Measurements from ENCODE around the gene KIF26A.

The KIF26A gene

GRCh38 chr14:104101651-104102281, 36.6 kb upstream of the KIF26A start:
- DNase-seq: no peak

DNA sequence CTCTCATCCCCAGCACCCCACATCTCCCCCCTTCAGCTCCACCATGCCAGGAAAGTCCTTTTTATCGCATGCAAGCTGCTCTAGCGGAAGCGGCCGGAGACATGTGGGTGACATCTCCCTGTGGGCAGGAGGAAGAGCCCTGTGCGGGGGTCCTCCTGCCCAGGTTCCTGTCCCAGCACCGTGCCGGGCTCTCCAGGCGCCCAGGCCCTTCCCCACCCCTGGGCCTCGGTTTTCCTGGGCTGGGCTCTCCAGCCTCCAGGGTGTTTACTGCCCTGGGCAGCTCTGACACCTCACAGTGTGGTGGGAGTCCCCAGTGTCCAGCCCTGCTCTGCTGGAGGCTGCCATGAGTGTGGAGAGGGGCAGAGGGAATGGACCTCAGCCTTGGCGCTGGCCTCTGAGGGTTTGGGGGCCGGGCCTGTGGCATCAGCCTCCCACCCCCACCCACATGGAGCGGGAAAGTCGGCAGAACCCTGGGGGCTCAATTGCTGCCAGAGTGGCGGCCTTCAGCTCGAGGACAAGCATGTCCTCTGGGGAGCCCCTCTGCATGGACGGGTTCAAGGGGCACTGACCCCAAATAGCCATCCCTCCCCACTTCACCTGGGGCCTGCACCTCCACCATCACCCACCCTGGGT, 36.0 kb upstream of the KIF26A start:
- DNase-seq: no peak

- DNase-seq: no peak
Measured at GRCh38 chr14:104103061-104103445, 35.3 kb upstream of the KIF26A start.

- no peak for DNase-seq
Measured at GRCh38 chr14:104103446-104104075, 34.8 kb upstream of the KIF26A start.

- no peak for DNase-seq
Measured at GRCh38 chr14:104104076-104104901, 34.1 kb upstream of the KIF26A start.

GRCh38 chr14:104105071-104105821, 33.1 kb upstream of the KIF26A start:
- no peak for DNase-seq

DNA sequence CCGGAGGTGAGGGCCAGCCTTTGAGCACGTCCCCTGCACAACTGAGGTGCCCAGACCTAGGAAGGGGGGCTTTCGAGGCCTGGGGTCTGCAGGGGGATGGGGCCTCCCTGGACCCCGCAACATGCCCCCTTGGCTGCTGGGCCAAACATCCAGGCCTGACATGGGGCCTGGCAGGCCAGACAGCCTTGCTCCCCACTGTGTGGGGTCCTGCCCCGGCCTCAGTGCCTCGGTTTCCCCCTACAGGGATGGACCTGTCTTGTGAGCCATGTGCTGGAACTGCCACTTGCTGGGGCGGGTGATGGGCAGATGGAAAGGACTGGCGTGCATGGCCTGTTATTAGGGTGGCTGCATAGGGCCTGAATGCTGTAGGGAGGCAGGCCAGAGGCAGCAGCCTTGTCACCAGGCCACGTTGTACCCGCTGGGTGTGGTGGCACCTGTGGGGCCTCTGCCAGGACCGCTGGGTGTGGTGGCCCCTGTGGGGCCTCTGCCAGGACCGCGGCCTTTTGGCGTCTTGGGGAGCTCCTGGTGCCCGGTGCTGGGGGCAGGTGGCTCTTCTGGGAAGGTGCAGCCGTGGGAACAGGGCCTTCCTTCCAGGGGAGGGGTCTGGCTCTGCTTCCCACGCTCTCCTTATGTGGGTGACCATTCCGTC, 32.4 kb upstream of the KIF26A start:
- no peak for DNase-seq

DNA sequence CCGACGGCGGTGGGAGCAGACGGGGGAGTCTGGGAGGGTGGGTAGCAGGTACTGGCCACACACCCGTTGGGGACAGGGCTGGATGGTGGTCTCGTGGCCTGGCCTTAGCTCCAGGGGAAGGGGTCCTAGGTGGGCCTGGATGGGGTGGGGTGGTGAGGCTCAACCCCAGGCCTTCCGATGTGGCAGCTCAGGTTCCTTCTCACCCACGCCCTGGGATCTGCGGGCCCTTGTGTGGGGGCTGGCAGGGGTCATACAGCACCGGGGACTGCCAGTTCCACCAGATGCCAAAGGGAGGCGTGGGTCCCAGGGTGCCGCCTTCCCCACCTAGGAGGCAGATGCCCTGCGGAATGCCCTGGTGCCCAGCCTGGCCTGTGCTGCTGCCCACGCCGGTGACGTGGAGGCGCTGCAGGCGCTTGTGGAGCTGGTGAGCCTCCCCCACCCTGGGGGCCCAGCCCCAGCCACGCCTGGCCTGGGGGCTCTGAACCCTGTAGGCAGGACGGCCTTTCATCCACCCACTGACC, 31.9 kb upstream of the KIF26A start:
- DNase-seq: no peak

GRCh38 chr14:104107101-104107581, 31.2 kb upstream of the KIF26A start:
- no peak for DNase-seq

GRCh38 chr14:104107611-104108569, 30.5 kb upstream of the KIF26A start:
- DNase-seq: no peak

DNA sequence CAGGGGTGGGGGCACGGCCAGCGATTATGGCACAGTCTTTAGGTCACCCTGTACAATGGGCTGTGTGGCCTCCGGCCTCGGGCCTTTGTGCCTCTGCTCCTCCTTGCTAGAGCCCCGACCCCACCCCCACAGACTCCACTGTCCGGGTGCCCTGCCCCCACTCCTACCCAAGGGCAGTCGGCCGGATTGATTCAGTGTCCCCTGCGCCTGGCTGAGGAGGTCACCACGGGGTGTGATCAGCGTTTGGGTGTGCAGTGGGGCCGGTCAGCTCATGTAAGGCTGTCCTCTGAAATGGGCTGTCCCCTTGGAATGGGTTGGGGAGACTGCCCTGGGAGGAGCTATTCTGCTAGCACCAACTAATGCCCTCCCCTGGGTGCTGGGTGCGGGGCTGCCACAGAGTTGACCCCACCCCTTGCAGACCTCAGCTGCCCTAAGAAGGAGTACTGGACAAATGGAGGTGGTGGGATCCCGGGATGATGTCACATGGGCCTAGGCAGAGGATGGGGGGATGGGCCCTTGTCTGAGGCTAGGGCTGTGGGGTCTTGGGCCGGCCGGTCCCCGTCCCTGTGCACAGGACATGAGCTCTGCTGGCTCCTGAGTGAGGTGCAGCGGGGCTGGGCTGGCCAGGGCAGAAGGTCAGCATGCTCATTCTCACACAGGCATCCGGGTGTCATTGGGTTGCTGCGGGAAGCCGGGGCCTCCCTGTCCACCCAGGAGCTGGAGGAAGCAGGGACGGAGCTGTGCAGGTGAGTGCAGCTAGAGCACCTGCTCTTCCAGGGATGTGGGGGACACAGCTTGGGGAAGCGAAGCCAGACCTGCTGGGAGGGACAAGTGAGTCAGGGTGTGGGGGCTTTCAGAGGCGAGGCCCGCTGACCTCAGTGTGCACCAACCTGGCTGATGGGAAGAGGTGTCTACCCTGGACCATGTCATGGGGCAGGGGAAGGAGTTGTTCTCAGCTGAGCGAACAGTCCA, 29.5 kb upstream of the KIF26A start:
- DNase-seq: no peak

DNA sequence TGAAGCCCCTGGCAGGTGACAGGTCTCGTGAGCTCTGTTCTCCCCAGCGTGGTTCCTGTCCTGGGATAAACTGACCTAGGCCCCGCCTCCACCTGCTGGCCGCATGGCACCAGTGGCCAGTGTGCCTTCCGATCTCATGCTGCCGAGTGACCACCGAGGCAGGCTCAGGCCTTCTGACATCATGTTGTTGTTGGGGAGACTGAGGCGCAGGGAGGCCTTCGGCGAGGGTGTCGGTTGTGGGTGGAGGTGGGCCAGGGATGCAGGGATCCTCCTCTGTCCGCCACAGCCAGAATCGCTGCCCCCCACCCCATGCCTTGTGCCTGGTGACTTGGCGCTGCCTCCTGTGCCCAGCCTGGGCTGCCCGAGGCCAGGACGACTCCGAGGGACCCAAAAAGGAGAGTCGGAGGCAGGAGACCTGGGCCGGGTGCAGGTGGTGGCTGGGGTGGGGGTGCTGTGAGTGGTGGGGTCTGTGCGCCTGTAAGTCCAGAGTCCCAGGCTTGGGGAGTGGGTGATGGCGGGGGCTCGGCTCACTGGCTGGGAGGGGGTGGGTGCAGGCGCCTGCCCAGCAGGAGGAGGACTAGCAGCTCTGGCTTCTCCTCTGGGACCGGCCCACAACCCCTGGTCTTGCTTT, 28.5 kb upstream of the KIF26A start:
- no peak for DNase-seq

GRCh38 chr14:104110491-104111209, 27.7 kb upstream of the KIF26A start:
- no peak for DNase-seq

DNA sequence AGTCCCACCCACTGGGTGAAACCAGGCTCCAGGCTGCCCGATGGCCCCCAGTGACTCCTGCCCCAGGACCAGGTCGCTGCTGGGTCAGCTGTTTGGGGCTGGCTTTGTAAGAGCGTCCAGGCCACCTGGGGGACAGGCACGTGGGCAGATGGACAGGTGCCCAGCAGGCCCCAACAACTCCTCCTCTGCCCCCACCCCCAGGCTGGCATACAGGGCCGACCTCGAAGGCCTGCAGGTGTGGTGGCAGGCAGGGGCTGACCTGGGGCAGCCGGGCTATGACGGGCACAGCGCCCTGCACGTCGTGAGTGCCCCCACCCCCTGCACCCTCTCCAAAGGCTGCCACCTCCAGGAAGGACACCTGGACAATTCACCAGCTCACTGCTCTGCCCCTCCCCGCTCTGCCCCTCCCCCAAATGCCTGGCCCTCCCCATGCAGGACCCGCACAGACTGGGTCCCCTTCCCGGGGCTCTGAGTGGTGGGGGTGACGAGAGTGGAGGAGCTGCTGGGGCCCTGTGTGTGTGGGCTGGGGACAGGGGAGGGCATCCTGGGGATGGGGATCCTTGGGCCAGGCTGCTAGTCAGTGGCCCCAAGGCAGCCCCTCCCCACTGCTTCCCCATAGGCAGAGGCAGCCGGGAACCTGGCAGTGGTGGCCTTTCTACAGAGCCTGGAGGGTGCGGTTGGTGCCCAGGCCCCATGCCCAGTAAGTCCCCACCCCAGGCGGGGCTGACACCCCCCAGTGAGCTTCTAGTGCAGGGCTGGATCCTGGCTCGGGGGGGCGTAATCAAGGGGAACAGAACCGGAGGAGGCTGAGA, 26.9 kb upstream of the KIF26A start:
- no peak for DNase-seq

DNA sequence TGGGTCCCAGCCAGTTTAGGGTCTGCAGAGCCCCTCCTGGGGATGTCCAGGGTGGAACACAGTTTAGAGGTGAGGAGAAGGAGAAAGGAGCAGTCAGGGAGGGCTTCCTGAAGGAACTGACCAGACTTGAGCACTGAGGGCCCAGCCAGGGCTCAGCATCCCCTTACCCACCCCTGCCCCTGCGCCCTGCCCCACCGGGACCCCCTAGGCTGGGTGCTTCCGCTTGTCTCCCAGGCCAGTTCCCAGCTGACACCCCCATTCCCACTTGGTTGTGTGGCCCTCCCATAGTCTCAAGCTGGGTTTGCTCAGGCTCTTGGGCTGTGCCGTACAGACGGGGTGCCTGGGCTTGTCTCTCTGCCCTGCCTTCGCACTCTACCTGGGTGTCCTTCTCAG, 26.3 kb upstream of the KIF26A start:
- DNase-seq: no peak

DNA sequence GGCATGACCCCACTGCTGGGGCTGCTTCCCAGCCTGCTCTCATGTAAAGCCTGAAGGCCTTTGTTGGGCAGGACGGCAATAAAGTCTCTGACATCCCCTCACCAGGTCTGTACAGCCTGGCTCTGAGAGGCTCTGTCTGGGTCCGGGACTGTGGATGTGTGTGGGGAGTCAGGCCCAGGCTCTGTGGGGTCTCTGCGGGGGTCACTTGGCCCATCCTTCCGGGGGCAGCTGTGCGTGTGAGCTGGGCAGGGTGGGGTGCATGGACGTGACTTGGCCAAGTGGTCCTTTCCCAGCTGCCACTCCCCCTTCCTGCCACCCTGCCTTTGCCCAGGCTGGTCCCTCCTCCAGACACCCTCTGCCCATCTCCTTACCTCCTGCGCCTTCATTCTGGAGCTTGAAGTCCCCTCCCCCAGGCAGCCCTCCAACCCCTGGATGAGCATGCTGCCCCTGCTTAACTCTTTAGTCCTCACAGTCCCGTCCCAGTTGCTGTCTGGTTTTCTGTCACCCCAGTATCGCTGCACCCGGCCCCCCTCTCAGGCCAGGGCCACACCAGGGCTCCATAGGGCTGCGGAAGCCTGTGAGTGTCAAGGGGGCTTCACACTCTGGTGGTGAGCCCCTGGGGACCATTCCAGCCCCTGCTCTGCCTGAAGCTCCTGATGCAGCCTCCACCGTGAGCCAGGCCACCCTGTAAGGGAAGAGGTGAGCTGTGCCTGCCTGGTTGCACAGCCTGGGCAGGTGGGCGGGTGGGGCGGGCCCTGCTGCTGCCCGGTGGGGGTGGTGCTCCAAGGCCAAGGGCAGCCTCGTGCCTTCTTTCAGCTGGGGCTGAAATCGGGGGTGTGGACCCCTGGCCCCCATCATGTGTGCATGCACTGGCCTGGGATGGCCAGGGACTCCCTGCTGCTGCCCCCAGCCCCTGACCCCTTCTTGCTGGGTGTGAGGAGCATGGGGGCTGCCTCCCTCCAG, 25.5 kb upstream of the KIF26A start:
- no peak for DNase-seq
